Fibroblast of pulmonary artery (primary cell): ENCODE results near the gene RUNDC1.
"Not testable (repeated sequence)": the region's sequence is repeated elsewhere in the genome, so short reads cannot be mapped to it uniquely, and the experiment has no call there.

Experiments used
- DNase-seq: peaks from one replicate; pipeline ENCODE4 v3.0.0-alpha.2; 2010; ENCODE audit warnings: low read depth
- H3K4me3 ChIP-seq: replicated peaks from 2 replicates; pipeline ENCODE4 v1.5.1; 2011; ENCODE audit warnings: low read depth, mild to moderate bottlenecking, control low read depth, low read length, moderate library complexity
- CTCF ChIP-seq: IDR thresholded peaks from 2 replicates; pipeline ENCODE4 v1.5.1; 2011; ENCODE audit warnings: mild to moderate bottlenecking, control low read depth, low read length, inconsistent platforms; ENCODE audit errors: missing control alignments

RUNDC1 gene

DNA sequence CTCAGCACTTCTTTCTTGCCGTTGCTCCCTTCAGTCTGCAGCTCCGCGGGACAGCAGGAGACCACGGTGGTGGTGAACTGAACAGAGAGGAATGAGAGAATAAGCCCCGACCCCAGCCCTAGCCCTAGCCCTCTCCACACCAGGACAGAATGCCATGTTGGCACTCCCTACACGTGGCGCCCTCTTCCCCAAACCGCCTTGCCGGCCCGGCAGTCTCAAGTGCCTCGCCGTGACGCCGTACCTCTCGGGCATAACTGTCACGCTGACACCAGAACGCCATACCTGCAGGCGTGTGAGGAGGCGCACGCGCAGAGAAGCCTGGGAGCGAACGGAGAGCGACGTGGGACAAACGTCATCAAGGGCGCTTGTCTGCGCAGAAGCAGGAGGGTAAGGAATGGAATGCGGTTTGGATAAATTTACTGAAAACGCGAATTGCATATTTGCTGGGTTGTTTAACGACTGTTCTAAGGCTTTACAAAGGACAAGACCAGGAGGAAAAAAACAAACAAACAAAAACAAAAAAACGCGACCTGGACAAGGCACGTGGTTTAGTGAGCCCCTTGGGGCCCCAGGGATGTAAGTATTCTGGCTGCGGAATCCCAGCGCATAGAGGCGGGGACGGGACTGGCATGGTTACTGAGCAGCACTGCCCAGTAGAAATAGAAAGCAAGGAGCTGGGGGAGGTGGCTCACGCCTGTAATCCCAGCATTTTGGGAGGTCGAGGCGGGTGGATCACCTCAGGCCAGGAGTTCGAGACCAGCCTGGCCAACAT lies 16.0 kb upstream of the RUNDC1 start, which contains the start of gene AARSD1:
Gene AARSD1 (minus strand): TSS at position 294 of the 772 bp plus-strand sequence. CDS start 14 bp downstream, at position 280.
- no peak for TF ChIP-seq CTCF
- peak within 1 kb of the TSS; percentile 76 for H3K4me3 ChIP-seq
- DNase-seq, result peak; percentile 96

DNA sequence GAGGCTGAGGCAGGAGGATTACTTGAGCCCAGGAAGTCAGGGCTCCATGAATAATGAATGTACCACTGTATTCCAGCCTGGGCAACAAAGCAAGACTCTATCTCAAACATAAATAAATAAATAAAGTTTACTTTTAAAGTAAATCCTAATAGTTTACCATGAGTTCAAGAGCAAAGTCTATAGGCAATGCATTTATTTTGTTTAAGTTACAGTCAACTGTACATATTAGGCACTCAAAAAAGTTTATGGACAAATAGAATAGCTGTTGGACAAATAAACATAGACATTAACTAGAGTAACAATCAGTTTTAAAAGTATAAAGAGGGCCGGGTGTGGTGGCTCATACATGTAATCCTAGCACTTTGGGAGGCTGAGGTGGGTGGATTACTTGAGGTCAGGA lies 12.4 kb upstream of the RUNDC1 start:
- no peak for DNase-seq
- no peak overlapping the region for H3K4me3 ChIP-seq
- no peak for TF ChIP-seq CTCF

DNA sequence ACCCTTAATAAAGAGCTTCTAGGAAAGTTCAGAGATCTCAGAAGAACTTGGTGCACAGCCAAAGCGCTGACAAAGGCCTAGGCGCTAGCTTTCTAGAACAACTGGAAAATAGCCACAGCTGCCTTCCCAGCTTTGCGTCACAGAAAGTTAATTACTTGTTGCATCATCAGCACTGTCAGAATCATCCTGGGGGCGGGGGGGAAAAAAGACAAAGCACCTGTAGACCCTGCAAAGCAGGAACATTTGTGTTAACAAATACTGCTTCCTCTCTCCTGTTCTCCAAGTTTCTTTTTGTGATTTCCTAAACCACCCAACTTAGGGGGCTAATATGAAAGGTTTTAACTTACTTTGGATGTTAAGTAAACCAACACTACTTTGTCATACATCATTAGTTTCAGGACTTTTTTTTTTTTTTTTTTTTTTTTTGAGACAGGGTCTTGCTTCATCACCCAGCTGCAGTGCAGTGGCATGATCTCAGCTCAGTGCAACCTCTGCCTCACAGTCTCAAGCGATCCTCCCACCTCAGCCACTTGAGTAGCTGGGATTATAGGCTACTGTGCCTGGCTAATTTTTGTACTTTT lies 11.3 kb upstream of the RUNDC1 start:
- peak; percentile 42 for DNase-seq
- no peak for TF ChIP-seq CTCF
- H3K4me3 ChIP-seq, result no peak overlapping the region

DNA sequence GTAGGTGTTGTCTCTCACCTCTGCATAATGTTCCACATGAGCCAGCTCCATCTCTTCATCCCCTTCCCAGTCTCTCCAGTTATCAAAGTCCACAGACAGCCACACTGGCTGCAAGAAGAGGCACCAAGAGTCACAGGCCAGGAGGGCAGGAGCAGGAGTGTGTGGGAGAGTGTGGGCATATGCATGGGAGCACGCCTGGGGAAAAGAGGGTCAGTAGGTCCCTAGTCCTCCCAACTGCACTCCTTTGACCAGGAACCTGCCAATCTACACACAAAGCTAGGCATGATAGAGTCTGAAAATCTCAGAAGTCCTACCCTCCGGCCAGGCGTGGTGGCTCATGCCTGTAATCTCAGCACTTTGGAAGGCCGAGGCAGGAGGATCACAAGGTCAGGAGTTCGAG lies 8.8 kb upstream of the RUNDC1 start:
- DNase-seq, result no peak
- TF ChIP-seq CTCF, result no peak
- no peak overlapping the region for H3K4me3 ChIP-seq

DNA sequence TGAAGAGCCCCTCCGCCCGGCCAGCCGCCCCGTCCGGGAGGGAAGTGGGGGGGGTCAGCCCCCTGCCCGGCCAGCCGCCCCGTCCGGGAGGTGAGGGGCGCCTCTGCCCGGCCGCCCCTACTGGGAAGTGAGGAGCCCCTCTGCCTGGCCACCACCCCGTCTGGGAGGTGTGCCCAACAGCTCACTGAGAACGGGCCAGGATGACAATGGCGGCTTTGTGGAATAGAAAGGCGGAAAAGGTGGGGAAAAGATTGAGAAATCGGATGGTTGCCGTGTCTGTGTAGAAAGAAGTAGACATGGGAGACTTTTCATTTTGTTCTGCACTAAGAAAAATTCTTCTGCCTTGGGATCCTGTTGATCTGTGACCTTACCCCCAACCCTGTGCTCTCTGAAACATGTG lies 7.0 kb upstream of the RUNDC1 start:
- not testable (repeated sequence) for H3K4me3 ChIP-seq, DNase-seq

DNA sequence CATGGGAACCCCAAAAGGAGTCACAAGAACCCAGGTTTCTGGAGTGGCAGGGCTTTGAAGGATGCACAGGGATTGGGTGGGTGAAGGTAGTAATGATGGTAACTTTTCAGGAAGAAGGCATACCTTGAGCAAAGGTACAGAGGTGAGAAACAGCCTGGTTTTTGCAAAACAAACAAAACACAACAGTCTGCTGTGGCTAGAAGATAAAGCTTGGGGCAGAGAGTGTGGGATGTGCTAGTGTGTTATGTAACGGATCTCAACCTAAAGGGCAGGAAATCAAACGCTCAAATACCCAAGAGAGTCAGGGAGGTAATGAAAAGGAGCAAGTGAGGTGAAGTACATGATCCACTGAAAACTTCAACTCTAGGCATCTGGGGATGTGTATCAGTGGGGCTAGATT lies 5.1 kb upstream of the RUNDC1 start:
- H3K4me3 ChIP-seq, result no peak overlapping the region
- no peak for TF ChIP-seq CTCF
- DNase-seq, result no peak

DNA sequence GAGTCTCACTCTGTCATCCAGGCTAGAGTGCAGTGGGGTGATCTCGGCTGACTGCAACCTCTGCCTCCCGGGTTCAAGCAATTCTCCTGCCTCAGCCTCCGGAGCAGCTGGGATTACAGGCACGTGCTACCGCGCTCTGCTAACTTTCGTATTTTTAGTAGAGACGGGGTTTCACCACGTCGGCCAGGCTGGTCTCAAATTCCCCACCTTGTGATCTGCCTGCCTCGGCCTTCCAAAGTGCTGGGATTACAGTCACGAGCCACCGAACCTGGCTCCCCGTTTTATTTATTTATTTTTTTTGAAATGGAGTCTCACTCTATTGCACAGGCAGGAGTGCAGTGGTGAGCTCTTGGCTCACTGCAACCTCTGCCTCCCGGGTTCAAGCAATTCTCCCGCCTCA lies 4.7 kb upstream of the RUNDC1 start:
- H3K4me3 ChIP-seq, DNase-seq: not testable (repeated sequence)
